Posterior cingulate gyrus (tissue), 11 donors: ENCODE measurements around the gene TUNAR.

ENCODE experiments used
- DNase-seq, 10 donors: peaks; one replicate each; pipeline versions ENCODE4 v3.0.0 to v3.0.0-alpha.2; 2020 to 2021; ENCODE audit warnings: mixed read lengths in 3 of 10
- intact Hi-C: fragments of 100-400 bp; cut with DNase I; formaldehyde crosslinking; loops from one replicate; pipeline ENCODE4 v1.15.1; 2023

Gene TUNAR

GRCh38 chr14:95876761-95877538, at the start of gene TUNAR:
TUNAR (plus strand) TSS chr14:95876832.
- intact Hi-C loops: no loop called here
- peak in 3 of 10 donors; percentile 39 to 90 (median 86) for DNase-seq

DNA sequence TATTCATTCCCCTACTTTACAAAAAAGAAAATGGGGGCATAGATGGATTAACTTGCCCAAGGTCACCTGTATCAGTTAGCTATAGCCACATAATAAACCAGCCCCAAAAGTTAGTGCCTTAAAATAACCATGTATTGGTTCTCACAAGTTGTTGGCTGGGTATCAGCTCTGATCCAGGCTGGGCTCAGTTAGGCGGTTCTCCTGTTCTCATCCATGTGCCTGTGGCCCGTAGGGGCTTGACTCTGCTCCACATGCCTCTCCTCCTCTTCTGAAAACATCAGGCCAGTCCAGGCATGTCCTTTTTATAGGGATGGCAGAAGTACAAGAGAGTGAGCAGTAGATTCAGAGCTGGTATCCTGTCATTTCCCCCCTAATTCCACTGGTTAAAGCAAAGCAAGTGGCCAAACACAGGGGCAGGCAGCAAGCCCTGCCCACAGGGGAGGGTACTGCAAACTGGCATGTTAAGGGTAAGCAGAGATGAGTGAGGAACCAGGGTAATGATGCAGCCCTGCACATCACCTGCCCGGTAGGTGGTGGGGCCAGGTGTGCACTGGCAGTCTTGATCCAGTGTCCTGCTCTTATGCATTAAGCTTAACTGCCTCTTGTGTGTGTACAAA, 47.9 kb upstream of the TUNAR start:
- DNase-seq: no peak
- intact Hi-C loops: no loop called here

DNA sequence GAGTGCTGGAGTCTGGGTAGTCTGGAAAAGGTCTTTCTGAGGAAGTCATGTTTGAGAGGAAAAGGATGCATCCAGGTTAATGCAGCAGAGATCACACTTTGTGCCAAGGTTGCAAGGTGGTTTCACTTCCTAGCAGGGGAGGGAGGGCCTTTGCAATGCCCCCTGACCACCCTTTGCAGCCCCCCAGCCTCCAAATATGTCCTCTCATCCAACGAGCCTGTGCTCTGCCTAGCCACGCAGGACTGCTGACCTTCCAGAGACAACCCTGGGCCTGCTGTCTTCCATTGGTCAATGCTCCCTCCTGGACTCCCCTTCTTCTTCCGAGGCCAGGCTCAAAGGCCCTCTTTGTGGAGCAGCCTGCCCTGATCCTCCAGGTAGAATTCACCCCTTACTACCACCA, 47.3 kb upstream of the TUNAR start:
- no peak for DNase-seq
- intact Hi-C loops: no loop called here

GRCh38 chr14:95830386-95830785, 46.2 kb upstream of the TUNAR start:
- intact Hi-C loops: no loop called here

GRCh38 chr14:95831041-95831440, 45.6 kb upstream of the TUNAR start:
- no peak for DNase-seq
- intact Hi-C loops: no loop called here

More at GRCh38 chr14:95830386-95830785, 46.2 kb upstream of the TUNAR start:
- no peak for DNase-seq

DNA sequence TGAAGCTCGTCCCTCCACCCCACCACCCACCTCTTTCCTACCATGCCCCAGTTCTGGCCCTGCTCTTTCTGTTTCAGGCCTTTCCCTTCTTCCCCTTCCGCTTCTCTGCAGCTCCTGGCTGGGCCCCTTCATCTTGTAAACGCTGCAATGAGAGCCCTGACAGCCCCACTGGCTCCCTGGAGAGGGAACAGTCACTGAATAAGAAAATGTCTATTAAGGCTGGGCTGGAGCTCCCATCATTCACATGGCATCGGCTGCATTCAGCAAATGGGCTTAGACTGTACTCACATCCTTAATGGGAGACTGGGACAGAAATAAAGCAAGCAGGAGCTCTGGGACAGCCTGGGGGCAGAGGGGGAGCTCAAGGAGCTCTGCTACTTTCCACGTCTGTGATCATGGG, 45.2 kb upstream of the TUNAR start:
- no peak for DNase-seq
- intact Hi-C loops: no loop called here

DNA sequence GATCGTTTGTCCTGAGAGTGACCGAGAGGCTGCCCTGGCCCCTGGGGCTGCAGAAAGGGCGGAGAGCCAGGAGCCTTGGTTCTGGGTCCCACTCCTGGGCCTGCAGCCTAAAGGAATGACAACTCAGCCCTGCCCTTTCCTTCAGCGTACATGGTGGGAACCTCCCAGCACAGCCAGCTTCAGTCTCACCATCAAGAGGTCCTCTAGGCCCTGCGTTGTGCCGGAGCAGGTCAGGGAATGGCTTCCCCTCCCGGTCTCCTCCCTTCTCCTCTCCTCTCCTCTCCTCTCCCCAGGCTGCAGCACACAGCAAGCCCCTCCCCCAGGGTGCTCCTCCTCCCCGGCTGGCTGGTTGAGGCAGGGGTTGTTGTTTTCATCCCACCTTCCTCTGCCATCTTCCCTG, 44.6 kb upstream of the TUNAR start:
- no peak for DNase-seq
- intact Hi-C loops: no loop called here

DNA sequence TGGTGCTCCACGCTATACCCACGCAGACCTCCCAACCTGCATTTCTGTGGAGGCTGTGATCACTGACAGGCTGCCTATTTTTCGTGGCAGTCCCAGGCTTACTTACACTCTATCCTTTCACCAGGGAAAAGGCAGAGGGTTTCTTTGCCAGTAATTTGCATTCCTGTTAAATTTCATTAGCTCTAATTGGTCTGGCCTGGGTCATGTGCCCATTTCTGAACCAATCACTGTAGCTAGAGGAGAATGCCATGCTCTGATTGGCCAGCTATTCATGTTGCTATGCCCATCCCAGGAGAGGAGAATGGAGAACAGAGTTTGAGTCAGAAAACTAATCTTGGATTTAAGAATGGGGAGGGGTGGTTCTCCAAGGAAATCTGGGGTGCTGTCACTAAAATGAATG, 43.2 kb upstream of the TUNAR start:
- intact Hi-C loops: no loop called here
- no peak for DNase-seq

- intact Hi-C loops: no loop called here
- DNase-seq: no peak
These were observed 42.1 kb upstream of the TUNAR start for GRCh38 chr14:95834496-95834895.

DNA sequence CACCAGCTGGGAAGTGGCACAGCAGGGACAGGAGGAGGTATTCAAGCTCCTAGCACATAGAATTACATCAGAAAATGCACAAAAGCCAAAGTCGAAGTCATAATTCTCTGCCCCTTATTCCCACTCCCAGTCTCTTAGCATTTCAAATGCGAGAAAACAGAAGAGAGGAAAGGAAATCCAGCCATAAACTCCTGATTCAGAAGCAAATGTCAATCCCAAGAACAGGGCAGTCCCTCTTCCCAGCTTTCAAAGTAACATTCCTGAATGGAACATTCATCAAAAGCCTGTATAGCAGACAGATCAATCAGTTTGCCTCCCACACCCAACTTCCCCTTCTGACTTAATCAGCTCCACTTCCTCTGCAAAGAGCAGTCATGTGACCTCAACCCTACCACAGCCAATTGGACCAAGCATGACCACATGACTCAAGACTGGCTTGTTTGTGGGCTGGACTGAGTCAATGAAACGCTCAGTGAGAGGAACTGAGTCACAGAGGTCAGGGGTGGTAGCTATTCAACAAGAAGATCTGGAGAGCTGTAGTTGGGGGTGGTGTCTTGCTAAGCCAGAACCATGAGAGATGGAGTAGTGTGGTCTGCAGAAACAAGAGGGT, 41.4 kb upstream of the TUNAR start:
- intact Hi-C loops: no loop called here
- no peak for DNase-seq

- no peak for DNase-seq
- intact Hi-C loops: no loop called here
These were observed 37.8 kb upstream of the TUNAR start for GRCh38 chr14:95838862-95839261.

DNA sequence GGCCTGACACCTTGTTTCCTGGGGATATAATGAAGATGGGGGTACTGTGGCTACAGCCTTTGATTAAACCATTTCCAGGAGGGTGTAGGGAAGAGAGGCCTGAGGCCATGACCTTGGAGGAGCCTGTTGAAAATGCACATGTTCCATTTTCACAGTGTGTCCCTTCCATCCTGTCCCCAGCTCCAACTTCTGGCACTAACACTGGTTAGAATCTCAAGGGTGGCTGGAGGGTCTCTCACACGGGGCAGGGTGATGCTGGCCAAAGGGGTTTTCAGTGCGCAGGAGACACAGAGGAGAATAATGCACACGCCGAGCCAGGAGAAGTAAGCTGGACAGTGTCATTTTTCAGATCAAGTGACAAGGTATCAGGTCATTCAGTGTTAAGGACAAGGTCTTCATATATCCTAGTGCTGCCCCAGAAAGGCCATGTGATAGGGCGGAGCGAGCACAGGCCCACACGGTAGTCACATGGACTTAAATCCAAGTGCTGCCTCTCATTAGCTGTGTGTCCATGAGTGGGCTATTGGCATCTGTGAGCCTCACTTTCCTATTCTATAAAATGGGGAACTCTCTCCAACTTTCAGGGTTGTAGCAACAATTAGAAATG, 36.4 kb upstream of the TUNAR start:
- DNase-seq: no peak
- intact Hi-C loops: no loop called here

- intact Hi-C loops: no loop called here
- no peak for DNase-seq
These were observed 35.0 kb upstream of the TUNAR start for GRCh38 chr14:95841668-95842067.

- intact Hi-C loops: no loop called here
- no peak for DNase-seq
These were observed 26.9 kb upstream of the TUNAR start for GRCh38 chr14:95849761-95850160.

GRCh38 chr14:95850429-95850828, 26.2 kb upstream of the TUNAR start:
- no peak for DNase-seq
- intact Hi-C loops: no loop called here

GRCh38 chr14:95855606-95856005, 21.0 kb upstream of the TUNAR start:
- DNase-seq: no peak
- intact Hi-C loops: no loop called here

DNA sequence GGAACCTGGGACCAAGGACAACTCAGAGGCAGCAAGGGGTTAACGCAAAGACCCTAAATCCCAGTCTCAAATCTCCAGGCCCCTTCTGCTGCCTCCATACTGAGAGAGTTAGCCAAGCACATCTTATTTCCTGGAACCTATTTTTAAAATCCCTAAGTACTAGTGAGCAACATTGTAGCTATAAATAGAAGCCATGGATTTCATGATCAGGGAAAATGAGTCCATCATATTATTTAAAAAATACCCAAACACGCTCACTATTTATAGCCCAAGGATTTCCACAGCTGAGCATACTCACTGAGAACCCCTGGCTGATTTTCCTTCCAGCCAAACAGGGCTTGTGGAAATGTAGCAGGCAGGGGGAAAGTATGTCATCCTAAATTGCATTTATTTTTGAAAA, 19.4 kb upstream of the TUNAR start:
- intact Hi-C loops: no loop called here
- no peak for DNase-seq

GRCh38 chr14:95858893-95859292, 17.7 kb upstream of the TUNAR start:
- intact Hi-C loops: no loop called here
- DNase-seq: no peak

DNA sequence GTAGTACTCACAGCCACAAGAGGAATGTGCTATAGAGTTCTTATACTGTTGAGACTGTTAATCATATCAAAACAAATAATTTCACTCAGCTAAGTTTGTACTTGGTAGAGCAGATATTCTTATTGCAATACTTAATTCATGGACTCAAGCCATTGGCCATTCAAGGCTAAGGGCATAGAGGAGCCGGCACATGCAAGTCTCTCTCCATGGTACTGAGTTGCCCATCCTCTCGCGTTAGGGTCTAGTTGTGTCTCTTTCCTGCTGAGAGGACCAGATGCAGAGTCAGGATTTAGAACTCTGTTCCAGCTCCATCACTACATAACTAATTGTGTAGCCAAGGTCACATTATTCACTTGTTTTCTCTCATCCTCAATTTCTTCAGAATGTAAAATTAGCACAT, 14.4 kb upstream of the TUNAR start:
- intact Hi-C loops: no loop called here
- DNase-seq: no peak

DNA sequence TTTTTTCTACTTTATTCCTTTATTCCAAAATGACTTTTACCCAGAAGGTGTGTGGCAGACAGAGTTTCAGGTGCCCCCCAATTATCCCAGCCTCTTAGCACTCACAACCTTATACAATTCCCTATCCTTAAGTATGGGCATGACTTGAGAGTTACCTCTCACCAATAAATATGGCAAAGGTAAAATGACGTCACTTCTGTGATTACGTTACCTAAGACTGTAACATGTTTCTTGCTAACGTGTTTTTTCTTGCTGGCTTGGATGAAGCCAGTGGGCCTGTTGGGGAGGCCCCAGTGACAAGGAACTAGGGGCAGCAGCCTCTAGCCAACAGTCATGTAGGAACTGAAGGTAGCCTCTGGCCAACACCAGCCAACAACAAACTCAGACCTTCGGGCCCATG, 13.3 kb upstream of the TUNAR start:
- DNase-seq: no peak
- intact Hi-C loops: no loop called here

- intact Hi-C loops: no loop called here
These were observed 6.9 kb upstream of the TUNAR start for GRCh38 chr14:95869776-95870175.

GRCh38 chr14:95870772-95871171, 5.9 kb upstream of the TUNAR start:
- DNase-seq: no peak
- intact Hi-C loops: no loop called here

More at GRCh38 chr14:95869776-95870175, 6.9 kb upstream of the TUNAR start:
- no peak for DNase-seq
